GM19351 (cell line): Measurements from ENCODE around the gene C15orf39.
"Not testable (repeated sequence)": the region's sequence is repeated elsewhere in the genome, so short reads cannot be mapped to it uniquely, and the experiment has no call there.

Experiments used
- ATAC-seq: cut with Tn5 transposase; IDR thresholded peaks from one replicate; pipeline ENCODE4 v1.9.1; 2021; ENCODE audit warnings: mild to moderate bottlenecking, moderate library complexity; ENCODE audit not compliant: unreplicated experiment

Gene C15orf39

GRCh38 chr15:75209289-75209676, 7.6 kb downstream of the C15orf39 start:
- ATAC-seq: no peak

GRCh38 chr15:75210811-75211230, 9.1 kb downstream of the C15orf39 start:
- no peak for ATAC-seq

- no peak for ATAC-seq
Measured at GRCh38 chr15:75211436-75212199, 9.9 kb downstream of the C15orf39 start.

DNA sequence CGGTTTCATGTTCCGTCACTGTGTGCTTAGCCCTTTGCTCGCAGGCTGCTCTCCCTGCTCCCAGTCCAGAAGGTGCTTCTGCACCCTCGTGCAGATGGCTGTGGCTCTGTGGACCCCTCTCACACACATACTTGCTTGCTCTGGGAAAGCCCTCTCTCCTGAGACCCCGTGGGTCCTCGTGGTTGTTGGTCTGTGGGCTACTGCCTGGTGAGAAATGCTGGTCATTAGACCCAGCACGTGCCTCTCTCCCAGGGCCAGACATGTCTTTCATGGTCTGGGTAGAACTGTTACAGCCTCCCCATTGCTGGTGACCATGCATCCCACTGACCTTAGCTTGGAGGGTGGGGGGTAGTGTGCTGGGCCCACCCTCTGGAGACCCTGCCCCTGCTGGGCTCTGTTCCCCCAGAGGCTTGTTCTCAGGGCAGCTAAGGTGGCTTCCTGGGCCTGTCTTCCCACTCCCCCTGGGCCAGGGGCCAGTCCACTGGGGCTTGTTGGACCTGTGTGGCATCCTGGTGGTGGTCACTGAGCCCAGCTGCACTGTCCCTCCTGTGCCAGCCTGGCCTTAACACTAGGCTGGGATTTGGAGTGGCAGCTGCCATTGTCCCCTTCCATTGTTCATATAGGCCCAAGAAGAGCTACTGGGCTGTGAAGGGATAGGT, 10.6 kb downstream of the C15orf39 start:
- no peak for ATAC-seq

DNA sequence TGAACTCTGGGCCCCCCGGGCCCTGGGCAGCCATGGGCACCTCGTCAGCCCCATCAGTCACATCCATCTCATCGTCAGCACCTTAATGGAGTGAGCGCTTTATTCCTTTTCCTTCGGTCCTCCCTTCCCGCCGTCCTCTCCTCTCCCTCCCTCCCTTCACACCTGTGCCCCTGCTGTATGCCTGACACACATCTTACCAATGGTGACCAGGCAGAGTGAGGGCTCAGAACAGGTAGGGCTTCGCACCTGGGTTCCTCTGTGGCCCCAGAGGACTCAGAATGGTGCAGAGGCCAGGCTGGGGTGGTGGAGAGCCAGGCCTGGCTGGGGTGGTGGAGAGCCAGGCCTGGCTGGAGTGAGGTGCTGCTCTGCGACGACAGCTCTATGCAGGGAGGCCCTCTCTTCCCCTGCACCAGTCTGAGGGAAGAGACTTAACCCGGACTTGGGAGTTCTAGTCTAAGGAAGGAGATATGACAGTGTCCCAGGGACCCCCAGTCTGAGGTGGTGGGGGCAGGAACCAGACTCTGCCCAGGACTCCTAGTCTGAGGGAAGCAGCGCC, 11.6 kb downstream of the C15orf39 start:
- ATAC-seq: no peak

GRCh38 chr15:75213768-75214221, 12.1 kb downstream of the C15orf39 start:
- ATAC-seq: no peak

GRCh38 chr15:75214293-75215096, 12.8 kb downstream of the C15orf39 start:
- no peak for ATAC-seq

GRCh38 chr15:75215107-75216004, 13.7 kb downstream of the C15orf39 start:
- ATAC-seq: no peak

- ATAC-seq: no peak
Measured at GRCh38 chr15:75217012-75217411, 15.3 kb downstream of the C15orf39 start.

DNA sequence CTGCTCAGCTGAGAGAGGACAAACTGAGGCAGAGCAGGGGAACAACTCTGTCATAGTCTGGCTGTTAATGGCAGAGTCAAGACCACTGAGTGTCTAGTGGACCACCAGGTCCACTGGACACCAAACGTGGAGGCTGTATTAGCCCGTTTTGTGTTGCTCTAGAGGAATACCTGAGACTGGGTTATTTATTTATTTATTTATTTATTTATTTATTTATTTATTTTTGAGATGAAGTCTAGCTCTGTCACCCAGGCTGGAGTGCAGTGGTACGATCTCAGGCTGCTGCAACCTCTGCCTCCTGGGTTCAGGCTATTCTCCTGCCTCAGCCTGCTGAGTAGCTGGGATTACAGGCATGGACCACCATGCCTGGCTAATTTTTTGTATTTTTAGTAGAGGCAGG, 15.9 kb downstream of the C15orf39 start:
- ATAC-seq: not testable (repeated sequence)

DNA sequence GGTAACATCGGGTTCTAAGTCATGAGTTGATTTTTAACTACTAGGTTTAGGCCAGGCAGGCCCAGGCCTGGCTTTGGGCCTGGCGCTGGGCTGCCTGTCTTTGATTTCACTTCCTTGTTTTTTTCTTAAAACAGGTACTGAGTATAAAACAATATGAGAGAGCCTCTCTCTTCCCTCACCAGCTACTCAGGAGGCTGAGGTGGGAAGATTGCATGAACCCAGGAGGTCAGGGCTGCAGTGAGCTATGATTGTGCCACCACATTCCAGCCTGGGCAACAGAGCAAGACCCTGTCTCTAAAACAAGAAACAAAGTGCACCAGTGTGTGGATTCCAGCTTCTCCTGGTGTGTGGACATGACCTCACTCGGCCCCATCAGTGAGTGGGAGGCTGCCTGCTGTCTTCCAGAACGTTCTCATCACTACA, 17.8 kb downstream of the C15orf39 start:
- not testable (repeated sequence) for ATAC-seq

- no peak for ATAC-seq
Measured at GRCh38 chr15:75223688-75224087, 22.0 kb downstream of the C15orf39 start.

- ATAC-seq: no peak
Measured at GRCh38 chr15:75224281-75224680, 22.6 kb downstream of the C15orf39 start.

DNA sequence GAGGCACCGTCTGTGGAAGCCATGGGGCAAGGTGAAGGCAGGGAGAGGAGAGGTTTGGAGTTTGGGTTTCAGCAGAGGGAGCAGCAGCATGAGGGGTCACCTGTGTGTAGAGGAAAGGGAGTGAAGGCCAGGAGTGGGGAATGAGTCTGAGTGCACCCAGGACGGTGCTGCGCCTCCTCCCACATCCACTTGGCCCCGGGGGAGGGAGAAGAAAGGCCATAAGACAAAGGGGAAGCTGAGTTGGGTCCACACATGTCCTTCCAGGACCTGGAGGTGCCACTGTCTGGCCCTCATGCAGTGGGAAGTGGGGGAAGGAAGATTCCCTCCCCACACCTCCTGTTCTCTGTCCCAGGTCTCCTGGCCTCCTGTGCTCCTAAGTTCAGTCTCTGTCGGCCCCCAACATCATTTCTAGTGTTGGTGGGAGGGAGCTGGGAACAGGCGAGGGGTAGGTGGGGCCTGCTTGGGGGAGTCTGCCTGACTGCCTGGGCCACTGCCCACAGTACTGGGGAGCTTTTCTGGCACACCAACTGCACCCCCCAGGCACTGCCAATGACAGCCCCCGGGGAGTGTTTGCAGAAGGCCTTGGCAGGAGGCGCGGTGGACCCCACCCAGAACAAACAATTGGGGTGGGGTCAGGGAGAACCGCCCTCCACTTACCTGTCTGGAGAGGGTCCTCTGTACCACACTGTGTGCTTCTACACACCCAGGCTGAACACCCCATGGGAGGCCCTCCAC, 23.6 kb downstream of the C15orf39 start:
- not testable (repeated sequence) for ATAC-seq

- ATAC-seq: no peak
Measured at GRCh38 chr15:75225951-75226732, 24.5 kb downstream of the C15orf39 start.

GRCh38 chr15:75227112-75227511, 25.4 kb downstream of the C15orf39 start:
- ATAC-seq: not testable (repeated sequence)

- ATAC-seq: no peak
Measured at GRCh38 chr15:75227663-75228280, 26.1 kb downstream of the C15orf39 start.

GRCh38 chr15:75228787-75229186, 27.1 kb downstream of the C15orf39 start:
- ATAC-seq: no peak
